GM18520 (cell line): ENCODE measurements around the gene UPK1A.

Experiments
- ATAC-seq: cut with Tn5 transposase; IDR thresholded peaks from one replicate; pipeline ENCODE4 v1.9.1; 2021; ENCODE audit not compliant: unreplicated experiment

The UPK1A gene

DNA sequence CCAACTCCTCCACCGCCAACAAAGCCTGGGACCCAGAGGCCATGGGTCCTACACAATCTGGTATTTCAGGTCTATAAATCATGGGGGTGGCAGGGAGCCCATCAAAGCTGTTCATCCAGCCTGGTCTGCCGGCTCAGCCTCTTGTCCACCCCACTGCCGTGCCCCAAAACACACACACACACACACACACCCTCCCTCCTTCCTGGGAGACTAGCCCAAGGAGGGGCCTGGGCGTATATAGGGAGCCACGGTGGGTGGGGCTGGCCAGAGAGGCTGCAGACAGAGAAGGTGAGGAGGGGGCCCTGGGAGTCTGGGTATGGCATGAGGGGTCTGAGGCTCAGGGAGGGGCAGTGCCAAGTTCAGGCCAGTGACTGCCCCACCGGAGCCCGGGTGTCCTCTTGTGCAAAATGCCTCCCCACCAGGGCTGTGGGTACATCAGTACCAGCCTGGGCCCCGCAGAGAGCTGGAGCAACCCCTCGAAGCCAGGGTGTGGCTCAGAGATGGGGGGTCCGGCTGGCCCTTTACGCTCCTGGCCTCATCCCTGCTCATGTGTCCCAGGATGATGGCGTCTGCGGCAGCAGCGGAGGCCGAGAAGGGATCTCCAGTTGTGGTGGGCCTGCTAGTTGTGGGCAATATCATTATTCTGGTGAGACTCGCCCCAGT, at the start of gene UPK1A:
Gene UPK1A, plus strand, starts transcription at position 267 of the 663 bp plus-strand sequence. Its CDS starts 296 bp downstream, at position 563.
- ATAC-seq: no peak

DNA sequence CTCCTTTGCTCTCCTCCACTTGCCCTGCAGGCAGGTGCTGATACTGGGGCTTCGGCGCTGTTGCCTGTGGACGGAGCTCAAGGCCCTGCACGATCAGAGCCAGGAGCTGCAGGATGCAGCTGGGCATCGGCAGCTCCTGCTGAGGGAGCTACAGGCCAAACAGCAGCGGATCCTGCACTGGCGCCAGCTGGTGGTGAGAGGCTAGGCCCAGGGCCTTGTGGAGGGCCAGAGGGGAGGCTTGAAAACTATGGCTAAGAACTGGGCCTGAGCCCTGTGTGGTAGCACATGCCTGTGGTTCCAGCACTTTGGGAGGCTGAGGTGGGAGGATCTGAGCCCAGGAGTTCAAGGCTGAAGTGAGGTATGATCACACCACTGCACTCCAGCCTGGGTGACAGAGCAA, 47.5 kb upstream of the UPK1A start:
- ATAC-seq: no peak

DNA sequence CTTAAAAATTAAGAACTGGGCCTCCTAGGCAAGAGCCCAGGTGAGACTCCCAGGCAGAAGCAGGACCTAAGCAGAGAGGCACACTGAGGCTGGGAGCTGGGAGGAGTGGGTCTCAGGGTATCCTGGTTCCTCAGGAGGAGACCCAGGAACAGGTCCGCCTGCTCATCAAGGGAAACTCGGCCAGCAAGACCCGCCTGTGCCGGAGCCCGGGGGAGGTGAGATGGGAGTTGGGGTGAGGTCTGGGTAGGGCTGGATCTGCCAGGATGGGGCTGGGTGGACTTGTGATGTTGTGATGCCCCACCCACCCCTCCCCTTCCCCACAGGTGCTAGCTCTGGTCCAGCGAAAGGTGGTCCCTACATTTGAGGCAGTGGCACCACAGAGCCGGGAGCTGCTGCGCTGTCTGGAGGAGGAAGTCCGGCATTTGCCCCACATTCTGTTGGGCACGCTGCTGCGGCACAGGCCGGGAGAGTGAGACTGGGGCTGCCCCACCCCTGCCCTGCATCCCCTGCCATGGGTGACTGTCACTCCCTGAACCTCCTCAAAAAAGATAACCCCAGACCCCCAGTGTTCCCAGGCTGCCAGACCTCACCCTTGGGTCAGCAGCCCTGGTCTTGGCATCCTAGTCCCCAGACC, 46.9 kb upstream of the UPK1A start:
- ATAC-seq: no peak

- ATAC-seq: no peak
These were observed 46.3 kb upstream of the UPK1A start for GRCh38 chr19:35620001-35620400.

- no peak for ATAC-seq
These were observed 44.6 kb upstream of the UPK1A start for GRCh38 chr19:35621708-35622107.

GRCh38 chr19:35622750-35623149, 43.6 kb upstream of the UPK1A start:
- no peak for ATAC-seq

- ATAC-seq: no peak
These were observed 42.8 kb upstream of the UPK1A start for GRCh38 chr19:35623327-35624010.

GRCh38 chr19:35628264-35628564, 38.1 kb upstream of the UPK1A start:
- ATAC-seq: no peak

DNA sequence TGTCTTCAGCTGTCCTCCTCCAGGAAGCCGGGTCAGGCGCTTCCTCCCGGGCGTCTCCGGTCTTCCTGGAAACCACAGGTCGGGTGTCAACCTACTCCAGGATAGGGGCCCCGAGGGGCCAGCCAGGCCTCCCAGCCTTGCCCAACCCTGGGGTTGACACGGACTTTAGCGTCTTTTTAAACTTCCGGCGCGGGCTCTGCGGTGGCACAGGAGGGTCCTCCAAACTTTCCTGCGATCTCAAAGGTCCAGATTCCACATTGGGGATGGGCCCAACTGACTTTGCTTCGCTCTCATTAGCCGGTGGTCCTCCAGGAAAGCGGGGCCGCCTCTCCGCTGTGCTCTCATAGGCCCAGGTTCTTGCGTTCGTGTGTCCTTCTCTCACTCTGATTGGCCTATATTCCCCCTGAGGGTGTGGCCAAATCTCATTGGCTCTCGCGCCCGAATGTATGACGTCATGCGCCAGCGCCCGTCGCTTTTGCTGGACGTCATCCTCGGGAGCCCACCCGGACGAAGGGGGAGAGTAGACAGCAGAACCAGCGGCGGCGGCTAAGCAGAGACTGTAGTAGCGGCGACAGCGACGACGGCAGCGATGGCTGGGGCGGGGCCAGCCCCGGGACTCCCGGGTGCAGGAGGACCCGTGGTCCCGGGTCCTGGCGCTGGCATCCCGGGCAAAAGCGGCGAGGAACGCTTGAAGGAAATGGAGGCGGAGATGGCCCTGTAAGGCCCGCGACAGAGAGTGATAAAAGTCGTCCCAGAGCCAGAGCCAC, 37.6 kb upstream of the UPK1A start, which contains the start of gene RBM42:
Gene RBM42, plus strand, starts transcription at position 472 of the 767 bp plus-strand sequence. Its CDS starts 118 bp downstream, at position 590.
- peak; percentile 96 for ATAC-seq

GRCh38 chr19:35629332-35629633, 37.0 kb upstream of the UPK1A start:
- ATAC-seq: no peak

GRCh38 chr19:35633727-35634440, 32.4 kb upstream of the UPK1A start:
- ATAC-seq: no peak

GRCh38 chr19:35636651-35637050, 29.7 kb upstream of the UPK1A start:
- ATAC-seq: no peak

- no peak for ATAC-seq
These were observed 29.2 kb upstream of the UPK1A start for GRCh38 chr19:35637165-35637564.

GRCh38 chr19:35639321-35639639, 27.0 kb upstream of the UPK1A start:
- no peak for ATAC-seq

GRCh38 chr19:35639863-35640262, 26.5 kb upstream of the UPK1A start:
- no peak for ATAC-seq

- no peak for ATAC-seq
These were observed 24.7 kb upstream of the UPK1A start, which contains the start of gene ETV2 for GRCh38 chr19:35641515-35642151. Gene ETV2, plus strand, starts transcription at chr19:35641745. Its CDS starts 716 bp downstream, at chr19:35642461.

DNA sequence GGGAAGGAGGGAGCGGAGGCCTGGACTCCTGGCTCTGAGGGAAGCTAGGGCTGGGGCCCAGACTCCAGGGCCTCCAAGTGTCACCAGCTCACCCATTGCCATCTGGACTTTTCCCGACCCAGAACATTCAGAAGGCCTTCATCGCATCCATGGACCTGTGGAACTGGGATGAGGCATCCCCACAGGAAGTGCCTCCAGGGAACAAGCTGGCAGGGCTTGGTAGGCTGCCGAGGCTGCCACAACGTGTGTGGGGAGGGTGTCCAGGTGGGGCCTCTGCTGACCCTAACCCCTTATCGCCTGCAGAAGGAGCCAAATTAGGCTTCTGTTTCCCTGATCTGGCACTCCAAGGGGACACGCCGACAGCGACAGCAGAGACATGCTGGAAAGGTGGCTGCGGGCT, 24.0 kb upstream of the UPK1A start:
- no peak for ATAC-seq

- ATAC-seq: no peak
These were observed 23.5 kb upstream of the UPK1A start for GRCh38 chr19:35642798-35643254.

GRCh38 chr19:35643255-35644205, 22.8 kb upstream of the UPK1A start:
- peak; percentile 17 for ATAC-seq
